A673 (cell line): ENCODE results near the gene ARHGEF4.

ENCODE experiments used
- CTCF ChIP-seq: fragments of 300-800, 200-600 bp; sonication (generic); conservative IDR thresholded peaks from 2 replicates; pipeline ENCODE4 v1.5.1; 2017; ENCODE audit warnings: low read depth, mild to moderate bottlenecking, antibody characterized with exemption, low read length, moderate library complexity, mixed read lengths
- EZH2 ChIP-seq: fragments of 200-600 bp; sonication (generic); IDR thresholded peaks from 2 replicates; pipeline ENCODE4 v1.6.1; 2017; ENCODE audit warnings: borderline replicate concordance, low read depth, mild to moderate bottlenecking, mixed read lengths, antibody characterized with exemption, low read length; ENCODE audit not compliant: poor library complexity, severe bottlenecking

DNA sequence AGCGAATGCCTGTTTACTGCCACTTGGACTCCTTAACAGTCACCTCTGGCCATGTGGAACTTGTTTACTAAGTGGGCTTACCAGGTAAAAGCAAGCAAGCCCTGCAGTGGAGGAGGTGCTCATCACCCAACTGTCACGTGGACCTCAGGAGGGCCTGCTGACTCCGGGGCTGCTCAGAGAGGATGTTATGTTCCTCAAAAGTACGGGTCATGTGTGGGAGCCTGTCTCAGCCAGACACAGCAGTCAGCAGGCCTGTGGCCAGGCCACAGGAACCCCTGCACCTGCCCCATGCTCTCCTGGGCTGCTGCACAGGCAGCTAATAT, 45.1 kb upstream of the ARHGEF4 start:
- TF ChIP-seq CTCF (no peak), EZH2 (no peak)
